SKM-1 treated with dmso at 0.1 percent for 144 hours (cell line): ENCODE results near the gene SRSF1.
"Not testable (repeated sequence)": the region's sequence is repeated elsewhere in the genome, so short reads cannot be mapped to it uniquely, and the experiment has no call there.

ENCODE experiments used
- DNase-seq: peaks from one replicate; lab custom pipeline; 2025; ENCODE audit not compliant: unreplicated experiment; lab: John Stamatoyannopoulos, UW

SRSF1 gene

DNA sequence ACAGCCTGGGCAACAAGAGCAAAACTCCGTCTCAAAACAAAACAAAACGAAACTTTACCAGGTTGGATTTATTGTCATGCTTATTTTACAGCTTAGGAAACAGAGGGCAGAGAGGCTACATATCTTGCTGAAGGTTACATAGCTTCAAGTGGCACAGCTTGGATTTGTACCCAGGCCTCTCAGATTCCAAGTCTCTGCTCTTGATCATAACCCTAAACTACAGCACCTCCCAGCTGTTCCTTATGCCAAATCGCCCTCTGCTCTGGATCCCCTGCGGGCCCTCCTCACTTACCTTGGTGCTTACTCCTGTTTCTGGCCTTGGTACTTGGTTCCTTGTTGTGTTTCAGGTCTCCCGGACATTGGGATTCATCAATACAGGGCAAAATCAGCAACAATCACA lies 40.2 kb downstream of the SRSF1 start:
- DNase-seq, result no peak

- no peak for DNase-seq
Observed at GRCh38 chr17:57966246-57966645, 40.8 kb downstream of the SRSF1 start.

DNA sequence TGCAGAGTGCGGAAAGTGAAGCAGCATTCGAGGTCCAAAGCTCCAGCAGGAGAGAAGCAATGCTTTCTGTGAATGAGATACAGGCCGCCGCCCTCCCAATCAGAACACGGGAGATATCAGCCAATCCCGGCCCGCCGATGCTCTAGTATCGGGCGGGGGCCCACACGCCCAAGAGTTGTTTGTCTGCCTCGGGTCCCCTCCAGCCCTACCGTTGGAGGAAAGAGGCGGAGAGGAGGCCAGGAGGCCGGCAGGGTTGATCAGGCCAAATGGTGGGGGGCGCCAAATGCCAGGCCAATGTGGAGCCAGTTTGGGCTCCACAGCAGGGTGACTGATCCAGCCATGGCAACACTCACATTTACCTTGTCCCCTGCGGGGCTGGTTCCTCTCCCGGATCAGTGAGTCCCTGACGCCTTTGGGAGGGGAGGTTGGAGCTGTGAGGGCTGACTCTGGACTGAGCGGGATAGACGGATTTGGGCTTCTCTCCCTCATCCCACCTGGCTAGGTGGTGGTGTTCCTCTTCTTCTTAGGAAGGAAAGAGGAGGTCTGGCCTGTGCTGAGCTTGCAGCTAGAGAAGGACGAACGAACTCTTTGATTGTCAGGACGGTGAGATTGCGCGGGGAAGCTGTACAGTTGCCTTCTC lies 41.4 kb downstream of the SRSF1 start:
- no peak for DNase-seq

GRCh38 chr17:57963149-57963511 lies 43.9 kb downstream of the SRSF1 start:
- no peak for DNase-seq

DNA sequence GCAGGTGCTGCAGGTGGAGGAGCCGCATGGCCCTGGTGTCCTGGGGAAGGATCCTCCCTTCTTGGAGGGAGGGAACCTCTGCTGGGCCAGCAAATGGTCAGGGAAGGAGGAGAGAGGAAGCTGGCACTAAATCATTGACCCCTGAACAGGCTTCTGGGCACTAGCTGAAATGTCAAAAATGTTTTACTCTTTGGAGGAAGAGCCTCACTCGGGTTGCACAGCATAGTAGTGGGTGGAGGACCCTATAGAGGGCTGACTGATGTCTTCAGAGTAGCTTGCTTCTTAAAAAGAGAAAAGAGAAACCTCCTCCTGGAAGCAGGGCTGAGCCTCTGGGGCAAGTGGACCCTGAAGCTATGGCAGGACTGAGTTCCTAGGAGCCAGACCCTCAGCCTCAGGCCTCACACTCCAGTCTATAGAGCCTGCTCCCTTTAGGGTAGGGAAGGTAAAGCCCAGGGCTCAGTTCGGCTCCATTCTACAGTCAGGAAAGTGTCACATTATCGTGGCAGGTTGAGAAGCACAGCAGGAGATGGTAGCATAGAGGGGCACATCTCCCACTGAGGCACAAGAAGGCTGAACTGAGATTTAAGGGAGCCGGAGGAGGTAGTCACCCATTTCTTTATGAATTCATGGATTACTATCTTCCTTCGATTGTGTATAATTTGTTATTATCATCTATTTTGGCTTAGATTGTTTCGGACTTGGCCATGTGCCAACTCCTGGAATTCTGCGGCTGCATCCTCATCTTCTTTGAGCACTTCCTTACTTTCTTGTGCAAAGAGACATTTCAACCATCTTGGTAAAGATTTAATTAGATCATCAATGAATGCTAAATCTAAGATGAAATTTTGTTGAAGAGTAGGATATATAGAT lies 44.5 kb downstream of the SRSF1 start:
- no peak for DNase-seq

DNA sequence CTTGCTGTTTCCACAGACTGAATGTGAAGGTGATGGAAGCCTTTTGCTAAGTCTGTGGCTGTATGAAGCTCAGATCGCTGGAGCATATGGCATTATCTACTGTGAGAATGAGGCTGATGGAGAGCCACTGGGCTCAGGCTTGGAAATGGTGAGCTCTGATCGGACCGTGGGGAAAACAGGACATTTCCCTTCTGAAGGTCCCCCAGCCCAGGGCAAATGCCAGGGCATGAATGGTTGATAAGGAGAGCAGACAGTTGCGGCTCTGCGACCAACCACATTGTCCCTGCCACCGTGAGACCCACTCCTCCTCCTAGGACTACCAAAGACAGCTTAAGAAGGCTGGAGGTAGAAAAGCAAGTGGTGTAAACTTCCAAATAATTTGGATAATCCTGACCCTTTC lies 47.1 kb downstream of the SRSF1 start:
- DNase-seq, result no peak

DNA sequence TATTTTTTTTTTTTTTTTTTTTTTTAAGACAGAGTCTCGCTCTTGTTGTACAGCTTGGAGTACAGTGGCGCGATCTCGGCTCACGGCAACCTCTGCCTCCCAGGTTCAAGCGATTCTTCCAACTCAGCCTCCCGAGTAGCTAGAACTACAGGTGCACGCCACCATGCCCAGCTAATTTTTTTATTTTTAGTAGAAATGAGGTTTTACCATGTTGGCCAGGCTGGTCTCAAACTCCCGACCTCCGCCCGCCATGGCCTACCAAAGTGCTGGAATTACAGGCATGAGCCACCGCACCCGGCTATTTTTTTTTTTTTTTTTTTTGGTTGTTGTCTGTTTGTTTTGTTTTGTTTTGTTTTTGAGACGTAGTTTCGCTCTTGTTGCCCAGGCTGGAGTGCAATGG lies 48.7 kb downstream of the SRSF1 start:
- DNase-seq, result not testable (repeated sequence)

- no peak for DNase-seq
Observed at GRCh38 chr17:57957886-57958285, 49.2 kb downstream of the SRSF1 start.

DNA sequence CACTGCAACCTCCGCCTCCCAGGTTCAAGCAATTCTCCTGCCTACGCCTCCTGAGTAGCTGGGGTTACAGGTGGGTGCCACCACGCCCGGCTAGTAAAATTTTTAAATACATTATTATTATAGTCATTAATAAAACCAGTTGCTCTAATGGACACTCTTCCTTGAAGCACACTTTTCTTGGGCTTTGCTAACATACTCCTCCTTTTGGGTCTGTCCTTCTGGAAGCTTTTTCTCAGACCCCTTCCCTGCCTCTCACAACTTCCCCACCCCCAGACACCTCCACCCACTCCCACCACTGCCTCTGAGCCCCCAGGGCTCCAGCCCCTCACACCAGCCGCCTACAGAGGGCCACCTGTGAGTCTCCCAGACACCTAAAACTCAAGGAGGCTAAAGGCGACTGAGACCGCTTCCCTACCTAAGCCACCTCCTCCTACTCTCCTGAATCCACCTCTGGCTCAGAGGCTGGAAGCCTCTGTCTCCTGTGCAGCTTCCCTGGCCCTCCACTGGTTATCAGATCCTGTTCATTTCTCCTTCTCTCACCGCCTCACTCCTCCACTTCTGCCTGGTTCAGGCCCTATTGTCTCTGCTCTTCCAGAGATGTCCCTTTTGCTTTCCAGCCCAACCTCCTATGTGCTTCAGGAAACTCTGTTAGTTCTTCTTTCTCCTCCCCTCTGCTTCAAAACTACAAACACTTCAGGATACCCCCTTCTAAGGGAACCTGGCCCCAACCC lies 49.8 kb downstream of the SRSF1 start:
- DNase-seq, result no peak

- no peak for DNase-seq
Observed at GRCh38 chr17:57956291-57957119, 50.5 kb downstream of the SRSF1 start.

GRCh38 chr17:57955183-57955931 lies 51.7 kb downstream of the SRSF1 start, which contains the start of gene CUEDC1:
Gene CUEDC1 (minus strand): TSS chr17:57955412. CDS start chr17:57885564, 69,848 bp downstream.
- DNase-seq, result peak; percentile 38

DNA sequence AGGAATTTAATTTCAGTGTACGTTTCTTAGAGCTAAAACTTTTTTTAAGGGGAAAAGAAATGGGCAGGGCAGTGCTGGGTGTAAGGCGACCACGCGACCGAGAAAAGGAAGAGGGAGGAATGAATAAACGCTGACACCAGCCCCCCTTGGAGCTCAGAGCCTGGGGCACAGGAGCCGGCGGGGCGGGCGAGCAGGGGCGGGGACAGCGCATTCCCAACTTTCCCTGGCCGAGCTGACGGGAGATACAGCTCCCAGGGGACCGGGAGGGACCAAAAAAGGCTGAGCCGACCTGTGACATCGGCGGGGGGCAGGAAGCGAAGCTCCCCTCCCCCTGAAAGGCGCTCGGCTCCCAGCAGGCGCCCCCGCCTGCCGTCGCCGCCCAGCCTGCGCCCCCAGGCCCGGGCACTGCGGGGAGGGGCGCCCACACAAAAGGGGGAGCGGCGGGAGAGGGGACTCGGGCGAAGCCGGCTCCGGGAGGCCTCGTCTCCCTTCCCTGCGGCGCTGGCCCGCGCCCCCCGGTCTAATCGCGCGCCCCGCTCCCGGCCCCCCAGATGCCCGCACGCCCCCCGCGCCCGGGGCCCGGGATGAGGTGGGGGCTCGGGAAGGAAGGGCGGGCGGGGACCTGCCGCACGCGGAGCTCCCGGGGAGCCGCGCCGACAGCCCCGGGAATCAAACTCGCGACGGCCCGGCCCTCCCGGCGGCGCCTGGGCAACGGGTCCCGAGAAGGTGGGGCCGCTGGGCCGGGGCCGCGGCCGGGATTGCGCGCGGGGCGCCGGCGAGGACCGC lies 52.5 kb downstream of the SRSF1 start:
- DNase-seq, result no peak

- DNase-seq, result no peak
Observed at GRCh38 chr17:57953705-57954396, 53.2 kb downstream of the SRSF1 start.
